HepG2 (cell line): ENCODE results near the gene DENND10. TPM values are rescaled to one million over a fixed set of nuclear protein-coding genes. Genes with fewer than 3 reads are reported as not detected.

Source experiments
- ATAC-seq: fragments of 200-7000 bp; cut with Tn5 transposase; 3 replicates; pipeline ENCODE4 v1.9.1; 2020; ENCODE audit warnings: mild to moderate bottlenecking, moderate library complexity
- BruUV-seq: library from RNA; stranded (reverse); fragments of 400-500 nt; replicated peaks from 2 replicates; lab custom pipeline; 2021; lab: Mats Ljungman, UMichigan
- CTCF ChIA-PET: fragments of 300-600 bp; formaldehyde crosslinking; extraction: SDS; loops from one replicate; lab custom pipeline; 2021; ENCODE audit warnings: low total read pairs, inconsistent platforms, low intra/inter-chr PET ratio; lab: Yijun Ruan, JAX
- POLR2A ChIA-PET: fragments of 350-600 bp; sonication (Branson Sonifier 250); formaldehyde crosslinking; loops from one replicate; lab custom pipeline; 2020; ENCODE audit warnings: antibody characterized with exemption, inconsistent platforms; lab: Yijun Ruan, JAX
- DNase-seq: peaks from one replicate; pipeline ENCODE4 v3.0.0-alpha.2; 2015; ENCODE audit warnings: low spot score
- FAIRE-seq: peaks from 3 replicates; lab custom pipeline; 2011; peaks lifted over from hg19 to GRCh38; lab: Jason Lieb, UNC
- H2AFZ ChIP-seq: one replicate; pipeline ENCODE4 v1.6.1; 2011; ENCODE audit warnings: low read length, inconsistent platforms
- H3K27ac ChIP-seq: fragments of 300-600 bp; 3 replicates; pipeline ENCODE4 v1.8.0; 2011; ENCODE audit warnings: mixed run types, mild to moderate bottlenecking, mixed read lengths, low read length, inconsistent platforms; ENCODE audit not compliant: insufficient read depth; ENCODE audit errors: extremely low read length
- H3K27me3 ChIP-seq, 2 experiments: fragments of 200-600 bp in 1 of 2; 2 replicates in 1 of 2; 3 replicates in 1 of 2; pipeline versions ENCODE4 v1.6.0 to v1.8.0; 2011; ENCODE audit warnings: low read length in 2 of 2, mild to moderate bottlenecking in 2 of 2, moderate library complexity in 2 of 2, inconsistent platforms in 1 of 2; ENCODE audit not compliant: insufficient read depth in 2 of 2, control insufficient read depth in 1 of 2
- H3K36me3 ChIP-seq, 2 experiments: fragments of 200-600 bp in 1 of 2; replicated peaks in 1 of 2; 2 replicates in 1 of 2; 3 replicates in 1 of 2; pipeline versions ENCODE4 v1.5.1 to v1.8.0; 2011; ENCODE audit warnings: low read length in 2 of 2, inconsistent platforms in 1 of 2; ENCODE audit not compliant: insufficient read depth in 2 of 2, control insufficient read depth in 1 of 2
- H3K4me1 ChIP-seq: 2 replicates; pipeline ENCODE4 v1.5.1; 2012; ENCODE audit warnings: low read length, inconsistent platforms; ENCODE audit not compliant: insufficient read depth
- H3K4me2 ChIP-seq: 2 replicates; pipeline ENCODE4 v1.6.0; 2011; ENCODE audit warnings: low read depth, low read length, inconsistent platforms
- H3K4me3 ChIP-seq, 3 experiments: fragments of 200-600 bp in 1 of 3; sonication (generic), shearing (Covaris generic) in 1 of 3; replicated peaks in 1 of 3; 2 replicates each; pipeline ENCODE4 v1.5.1; 2011 to 2016; ENCODE audit warnings: low read length in 3 of 3, inconsistent platforms in 2 of 3, low read depth in 2 of 3, mild to moderate bottlenecking in 2 of 3, control low read depth in 1 of 3, mixed read lengths in 1 of 3; ENCODE audit not compliant: insufficient read depth in 1 of 3
- H3K79me2 ChIP-seq: one replicate; pipeline ENCODE4 v1.6.1; 2011; ENCODE audit warnings: low read length, inconsistent platforms; ENCODE audit not compliant: insufficient read depth
- H3K9ac ChIP-seq: 2 replicates; pipeline ENCODE4 v1.6.0; 2011; ENCODE audit warnings: mild to moderate bottlenecking, low read depth, low read length, inconsistent platforms; ENCODE audit not compliant: insufficient read depth
- H3K9me3 ChIP-seq: 2 replicates; pipeline ENCODE4 v1.5.1; 2012; ENCODE audit warnings: mild to moderate bottlenecking, low read length
- H4K20me1 ChIP-seq: 2 replicates; pipeline ENCODE4 v1.6.0; 2011; ENCODE audit warnings: inconsistent platforms, mild to moderate bottlenecking, low read length, moderate library complexity; ENCODE audit not compliant: insufficient read depth
- CEBPB ChIP-seq: IDR thresholded peaks from 2 replicates; pipeline ENCODE4 v1.6.1; 2011; ENCODE audit warnings: low read depth, low read length, improper control_type of control experiment, borderline replicate concordance
- CHCHD3 ChIP-seq: sonication (generic); formaldehyde crosslinking; IDR thresholded peaks from 2 replicates; pipeline ENCODE4 v1.8.0; 2022; ENCODE audit warnings: mild to moderate bottlenecking, missing genetic modification reagents, moderate library complexity
- NFAT5 ChIP-seq: sonication (generic); formaldehyde crosslinking; IDR thresholded peaks from 2 replicates; pipeline ENCODE4 v1.4.0; 2020; ENCODE audit warnings: missing genetic modification reagents
- PHB2 ChIP-seq: fragments of 450-650 bp; IDR thresholded peaks from 2 replicates; pipeline ENCODE4 v1.6.1; 2018; ENCODE audit not compliant: partially characterized antibody
- ZFP36L2 ChIP-seq: sonication (generic); formaldehyde crosslinking; IDR thresholded peaks from 2 replicates; pipeline ENCODE4 v1.4.0; 2020; ENCODE audit warnings: missing genetic modification reagents
- ZFP82 ChIP-seq: sonication (generic); formaldehyde crosslinking; IDR thresholded peaks from 2 replicates; pipeline ENCODE4 v1.5.1; 2020; ENCODE audit warnings: mild to moderate bottlenecking, missing genetic modification reagents, borderline replicate concordance
- ZNF30 ChIP-seq: sonication (generic); formaldehyde crosslinking; IDR thresholded peaks from 2 replicates; pipeline ENCODE4 v1.5.0; 2020; ENCODE audit warnings: mild to moderate bottlenecking, missing genetic modification reagents
- WGBS: methylation state at CpG from one replicate; pipeline ENCODE4 v1.1.6; 2017; ENCODE audit warnings: low lambda C conversion rate; 5-methylcytosine and 5-hydroxymethylcytosine counted together
- in situ Hi-C: cut with HindIII; loops from 2 replicates; pipeline ENCODE4 v1.10.0; 2017; ENCODE audit warnings: low pct_unique_long_range_greater_than_20kb; ENCODE audit not compliant: extremely low pct_ligation_motif_present
- intact Hi-C: fragments of 100-400 bp; cut with micrococcal nuclease; formaldehyde crosslinking; loops from one replicate; pipeline ENCODE4 v1.10.0; 2022; ENCODE audit not compliant: unreplicated experiment
- polyA plus RNA-seq, 8 experiments: library from polyadenylated mRNA; depleted of rRNA in 3 of 8; stranded (reverse) in 7 of 8; unstranded in 1 of 8; fragments of >200 nt; fragmentation: Illumina TruSeq in 4 of 8; extraction: Trizol in 4 of 8; gene quantifications; 2 replicates each; pipeline versions ENCODE4 v1.2.1 to v1.2.3, GENCODE V29; 2011 to 2016; ENCODE audit warnings: low read depth in 4 of 8, missing spikeins in 1 of 8, mixed read lengths in 1 of 8; ENCODE audit not compliant: insufficient read depth in 1 of 8
- total RNA-seq, 5 experiments: library from RNA; depleted of rRNA; stranded (reverse); fragments of >200 nt; fragmentation: Illumina TruSeq; extraction: Trizol; gene quantifications; 2 replicates each; pipeline ENCODE4 v1.2.3, GENCODE V29; 2016; ENCODE audit warnings: low read depth in 1 of 5

The DENND10 gene
- total and polyA plus RNA-seq, 2 of the 13 experiments (the other 11 are each of a cell fraction or from before 2014, with no cell fraction given): 43.7 to 78.8 TPM

DNA sequence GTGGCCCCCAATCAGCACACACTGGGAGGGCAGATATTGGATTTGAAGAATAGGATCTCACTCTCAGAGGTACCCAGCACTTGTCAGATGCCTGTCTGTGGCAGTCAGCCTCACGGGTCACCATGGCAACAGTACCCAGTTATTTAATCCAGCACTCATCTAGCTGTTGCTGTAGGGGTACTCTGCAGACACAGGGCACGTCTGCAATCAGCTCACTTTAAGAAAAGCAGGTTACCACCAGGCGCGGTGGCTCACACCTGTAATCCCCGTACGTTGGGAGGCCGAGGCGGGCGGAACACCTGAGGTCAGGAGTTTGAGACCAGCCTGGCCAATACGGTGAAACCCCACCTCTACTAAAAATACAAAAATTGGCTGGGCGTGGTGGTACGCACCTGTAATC lies 49.7 kb downstream of the DENND10 start:
- no peak for TF ChIP-seq PHB2
- TF ChIP-seq CEBPB: no peak
- no peak for TF ChIP-seq ZFP36L2 (CRISPR knock-in tag)
- no peak for TF ChIP-seq ZNF30
- no peak for TF ChIP-seq ZFP82
- TF ChIP-seq NFAT5: no peak
- no peak for TF ChIP-seq CHCHD3 (CRISPR knock-in tag)
- intact Hi-C loops: no loop called here
- BruUV-seq: no TSS peak
- in situ Hi-C loops: no loop called here
- no peak overlapping the region for H3K27ac ChIP-seq
- no peaks in the 10 kb centered on the region for H4K20me1 ChIP-seq
- H3K27me3 ChIP-seq: no peaks in the 10 kb centered on the region; a peak in 1 of 5 replicates
- H3K9ac ChIP-seq: no peak overlapping the region
- H3K36me3 ChIP-seq: peaks cover 18 to 52% of the 10 kb centered on the region in 2 experiments
- H2AFZ ChIP-seq: no peak overlapping the region
- no peak for DNase-seq
- ChIA-PET CTCF (no interaction called here), POLR2A (no interaction called here)
- H3K4me3 ChIP-seq: no peak overlapping the region
- H3K4me2 ChIP-seq: no peak overlapping the region
- H3K4me1 ChIP-seq: no peaks in the 10 kb centered on the region
- no peaks in the 10 kb centered on the region for H3K9me3 ChIP-seq
- no peak for ATAC-seq
- no peaks in the 10 kb centered on the region for H3K79me2 ChIP-seq
- FAIRE-seq: no peak
- WGBS: 96% methylated on average over 10 of the region's 12 CpGs
